Panc1 (cell line): ENCODE measurements around the gene TAAR5. TPM values are rescaled to one million over a fixed set of nuclear protein-coding genes. Genes with fewer than 3 reads are reported as not detected.

Experiments used
- ATAC-seq: fragments of 200-7000 bp; cut with Tn5 transposase; 2 replicates; pipeline ENCODE4 v1.9.1; 2020; ENCODE audit warnings: mild to moderate bottlenecking, moderate library complexity
- BruUV-seq: library from RNA; stranded (reverse); fragments of 400-500 nt; replicated peaks from 2 replicates; lab custom pipeline; 2021; lab: Mats Ljungman, UMichigan
- CTCF ChIA-PET: fragments of 300-600 bp; sonication (Branson Sonifier 250); formaldehyde crosslinking; loops from one replicate; lab custom pipeline; 2022; ENCODE audit warnings: antibody characterized with exemption; lab: Charles Lee
- POLR2A ChIA-PET: fragments of 300-600 bp; sonication (Branson Sonifier 250); formaldehyde crosslinking; loops from one replicate; lab custom pipeline; 2022; ENCODE audit warnings: antibody characterized with exemption; lab: Charles Lee
- DNase-seq: peaks from one replicate; pipeline ENCODE4 v3.0.0-alpha.2; 2010; ENCODE audit warnings: low read depth, low spot score
- H3K27ac ChIP-seq: 2 replicates; pipeline ENCODE4 v1.5.1; 2011; ENCODE audit warnings: mild to moderate bottlenecking, low read length, inconsistent platforms
- H3K27me3 ChIP-seq: fragments of 200-500 bp; sonication (Bioruptor generic); 2 replicates; pipeline ENCODE4 v1.6.0; 2014; ENCODE audit warnings: low read length, inconsistent platforms; ENCODE audit not compliant: control insufficient read depth, insufficient read depth
- H3K36me3 ChIP-seq: fragments of 200-500 bp; sonication (Bioruptor generic); 2 replicates; pipeline ENCODE4 v1.5.1; 2014; ENCODE audit warnings: inconsistent platforms, mild to moderate bottlenecking, low read length, moderate library complexity; ENCODE audit not compliant: control insufficient read depth, insufficient read depth
- H3K4me1 ChIP-seq: 2 replicates; pipeline ENCODE4 v1.5.1; 2011; ENCODE audit warnings: inconsistent platforms, mild to moderate bottlenecking, low read length, moderate library complexity; ENCODE audit not compliant: control insufficient read depth, insufficient read depth
- H3K4me3 ChIP-seq, 2 experiments: 2 replicates each; pipeline ENCODE4 v1.5.1; 2011 to 2012; ENCODE audit warnings: low read depth in 2 of 2, low read length in 2 of 2, mild to moderate bottlenecking in 2 of 2, inconsistent platforms in 1 of 2, moderate library complexity in 1 of 2
- H3K9me3 ChIP-seq: fragments of 200-500 bp; sonication (Bioruptor generic); 2 replicates; pipeline ENCODE4 v1.5.1; 2014; ENCODE audit warnings: low read depth, mild to moderate bottlenecking, inconsistent platforms, low read length, moderate library complexity; ENCODE audit not compliant: control insufficient read depth, insufficient read depth
- CTCF ChIP-seq: fragments of 450-650 bp; IDR thresholded peaks from 2 replicates; pipeline ENCODE4 v1.5.1; 2017; ENCODE audit warnings: mild to moderate bottlenecking
- POLR2AphosphoS5 ChIP-seq: IDR thresholded peaks from 2 replicates; pipeline ENCODE4 v1.6.1; 2012; ENCODE audit warnings: mild to moderate bottlenecking, low read depth, low read length, moderate library complexity
- REST ChIP-seq, 2 experiments: IDR thresholded peaks; 2 replicates each; pipeline ENCODE4 v1.6.1; 2011 to 2012; ENCODE audit warnings: low read depth in 2 of 2, control low read depth in 1 of 2, low read length in 1 of 2, mild to moderate bottlenecking in 1 of 2, moderate library complexity in 1 of 2; ENCODE audit not compliant: insufficient read depth in 1 of 2
- SIN3A ChIP-seq: IDR thresholded peaks from 2 replicates; pipeline ENCODE4 v1.6.1; 2012; ENCODE audit warnings: low read depth, mild to moderate bottlenecking, low read length, moderate library complexity, borderline replicate concordance; ENCODE audit not compliant: insufficient read depth
- TCF7L2 ChIP-seq: IDR thresholded peaks from 2 replicates; pipeline ENCODE4 v1.6.1; 2011; ENCODE audit warnings: mild to moderate bottlenecking, low read depth, low read length, inconsistent platforms
- in situ Hi-C: cut with HindIII; loops from 2 replicates; pipeline ENCODE4 v1.10.0; 2016; ENCODE audit warnings: low sequenced_read_pairs, low pct_unique_long_range_greater_than_20kb
- intact Hi-C: fragments of 100-400 bp; cut with micrococcal nuclease; formaldehyde crosslinking; loops from one replicate; pipeline ENCODE4 v1.10.0; 2022; ENCODE audit not compliant: unreplicated experiment
- total RNA-seq: library from RNA; stranded (reverse); gene quantifications from one replicate; pipeline ENCODE4 v1.2.1, GENCODE V29; 2021; ENCODE audit not compliant: unreplicated experiment

TAAR5 gene
- total RNA-seq, 1 experiment from 2014 or later: not detected

- no peak for ATAC-seq
- ChIA-PET CTCF (no interaction called here), POLR2A (no interaction called here)
- no peak for DNase-seq
- intact Hi-C loops: no loop called here
- no peak overlapping the region for H3K4me3 ChIP-seq
- no peak overlapping the region for H3K27ac ChIP-seq
- in situ Hi-C loops: no loop called here
- no TSS peak for BruUV-seq
- no peaks in the 10 kb centered on the region for H3K36me3 ChIP-seq
- no peaks in the 10 kb centered on the region for H3K27me3 ChIP-seq
- no peaks in the 10 kb centered on the region for H3K9me3 ChIP-seq
- H3K4me1 ChIP-seq: no peaks in the 10 kb centered on the region
- TF ChIP-seq POLR2AphosphoS5 (no peak), SIN3A (no peak), CTCF (no peak), TCF7L2 (no peak), REST (IDR thresholded peaks at IDR 0.05; ENCODE audit: insufficient read depth in 1 of 2, low read depth in 2 of 2, low read length in 1 of 2) (no peak)
Measured at GRCh38 chr6:132596201-132596600, 6.7 kb upstream of the TAAR5 start.

- Histone ChIP-seq H3K36me3 (no peaks in the 10 kb centered on the region), H3K27ac (no peak overlapping the region), H3K9me3 (no peaks in the 10 kb centered on the region), H3K27me3 (no peaks in the 10 kb centered on the region), H3K4me3 (no peak overlapping the region), H3K4me1 (no peaks in the 10 kb centered on the region)
- TF ChIP-seq POLR2AphosphoS5: no peak
- TF ChIP-seq TCF7L2: no peak
- no peak for TF ChIP-seq REST (IDR thresholded peaks at IDR 0.05; ENCODE audit: insufficient read depth in 1 of 2, low read depth in 2 of 2, low read length in 1 of 2)
- no peak for TF ChIP-seq SIN3A
- TF ChIP-seq CTCF: no peak
- ChIA-PET CTCF (no interaction called here), POLR2A (no interaction called here)
- no TSS peak for BruUV-seq
- no peak for DNase-seq
- intact Hi-C loops (no loop called here), in situ Hi-C loops (no loop called here)
- no peak for ATAC-seq
Measured at GRCh38 chr6:132592855-132593254, 3.3 kb upstream of the TAAR5 start.
